GM19043 (cell line): ENCODE data around the gene PTTG1IP.

Experiments used
- ATAC-seq: cut with Tn5 transposase; IDR thresholded peaks from one replicate; pipeline ENCODE4 v1.9.1; 2021; ENCODE audit warnings: low read depth; ENCODE audit not compliant: unreplicated experiment

PTTG1IP gene

DNA sequence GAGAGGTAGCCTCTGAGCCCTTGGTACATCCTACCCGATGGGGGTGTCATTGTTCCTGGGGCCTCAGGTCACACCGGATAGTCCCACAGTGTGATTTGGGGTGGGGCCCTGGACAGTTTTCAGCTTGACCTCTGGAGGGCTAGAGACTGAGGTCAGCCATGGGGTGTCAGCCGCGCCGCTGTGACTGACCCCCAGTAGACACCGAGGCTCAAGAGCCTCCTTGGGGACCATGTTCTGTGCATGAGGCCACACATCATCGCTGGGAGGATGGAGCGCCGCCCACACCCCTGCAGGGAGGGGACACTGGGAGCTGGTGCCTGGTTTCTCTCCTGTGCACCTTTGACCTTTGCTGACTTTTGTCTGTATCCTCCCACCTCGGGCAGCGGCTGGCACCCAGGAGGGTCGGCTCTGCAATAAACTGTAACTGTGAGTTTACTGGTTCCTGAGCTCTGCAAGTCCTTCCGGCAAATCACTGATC, 24.6 kb upstream of the PTTG1IP start:
- ATAC-seq, result no peak

DNA sequence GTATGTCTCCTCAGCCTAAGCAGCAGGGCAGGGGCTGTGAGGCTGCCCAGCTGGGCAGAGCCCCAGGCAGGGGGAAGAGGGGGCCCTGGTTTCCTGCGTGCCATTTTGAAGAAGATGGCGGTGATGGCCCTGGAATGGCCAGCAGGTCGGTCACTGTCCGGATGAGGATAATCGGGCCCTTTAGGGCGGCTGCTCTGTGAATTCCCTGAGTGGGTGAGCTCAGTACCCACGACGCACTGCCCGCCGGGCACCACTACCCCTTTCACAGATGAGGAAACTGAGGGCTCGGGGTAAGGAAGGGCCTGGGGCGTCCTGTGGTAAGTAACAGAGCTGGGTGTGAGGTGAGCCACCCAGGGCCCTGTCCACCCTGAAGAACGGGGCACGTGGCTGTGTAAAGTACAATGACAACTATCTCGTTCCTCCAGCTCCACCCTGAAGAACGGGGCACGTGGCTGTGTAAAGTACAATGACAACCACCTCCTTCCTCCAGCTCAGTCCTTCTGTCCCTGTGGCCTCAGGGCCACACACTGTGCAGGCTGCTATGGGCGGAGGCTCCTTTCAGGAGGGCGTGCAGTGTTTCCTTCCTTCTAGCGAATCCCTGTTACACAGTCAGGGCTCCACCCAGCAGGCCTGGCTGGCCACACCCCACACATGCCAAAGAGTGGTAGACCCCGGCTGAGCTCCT, 24.0 kb upstream of the PTTG1IP start:
- no peak for ATAC-seq

DNA sequence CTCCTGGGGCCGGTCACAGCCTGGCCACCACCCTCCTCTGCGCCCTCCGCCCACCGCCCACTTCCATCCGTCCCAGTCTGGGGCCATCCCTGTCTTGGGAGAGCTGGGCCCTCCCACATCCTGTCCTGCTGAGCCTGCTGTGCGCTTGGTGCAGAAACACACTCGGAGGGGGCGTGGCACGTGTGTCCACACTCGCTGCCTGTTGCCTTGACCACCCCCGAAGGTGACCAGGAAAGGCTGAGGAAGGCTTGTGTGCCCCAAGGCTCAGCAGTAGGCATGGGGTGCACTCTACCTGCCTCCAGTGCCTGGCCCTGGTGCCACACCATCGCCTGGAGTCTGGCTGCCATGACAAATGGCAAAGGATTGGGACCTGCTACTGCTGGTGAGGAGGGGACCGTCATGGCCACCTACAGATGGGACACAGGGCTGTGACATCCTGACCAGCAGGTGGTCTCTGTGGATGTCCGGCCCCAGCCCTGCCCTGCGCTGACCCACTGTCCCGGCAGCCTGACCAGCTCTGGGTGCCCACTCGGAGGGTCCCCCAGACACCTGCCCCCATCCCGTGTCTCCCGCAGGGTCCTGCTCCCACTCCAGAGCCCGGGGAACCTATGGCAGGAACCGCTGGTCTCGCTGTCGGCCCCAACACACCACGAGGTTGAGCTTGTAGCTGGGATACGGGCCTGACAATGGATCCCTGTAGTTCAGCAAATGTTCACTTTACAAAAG, 23.2 kb upstream of the PTTG1IP start:
- ATAC-seq, result no peak

DNA sequence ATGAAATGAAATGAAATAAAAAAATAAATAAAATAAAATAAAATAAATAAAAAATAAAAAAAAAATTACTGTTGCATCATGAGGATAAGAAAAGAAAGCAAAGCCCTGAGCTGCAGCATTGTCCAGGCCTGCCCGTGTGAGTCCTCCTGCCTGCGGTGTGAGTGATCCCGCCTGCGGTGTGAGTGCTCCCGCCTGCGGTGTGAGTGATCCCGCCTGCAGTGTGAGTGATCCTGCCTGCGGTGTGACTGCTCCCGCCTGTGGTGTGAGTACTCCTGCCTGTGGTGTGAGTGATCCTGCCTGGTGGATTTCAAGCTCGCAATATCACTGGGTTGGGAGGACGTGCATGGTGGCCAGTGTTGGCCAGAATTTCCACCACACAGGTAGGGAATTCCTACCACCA, 22.4 kb upstream of the PTTG1IP start:
- no peak for ATAC-seq

DNA sequence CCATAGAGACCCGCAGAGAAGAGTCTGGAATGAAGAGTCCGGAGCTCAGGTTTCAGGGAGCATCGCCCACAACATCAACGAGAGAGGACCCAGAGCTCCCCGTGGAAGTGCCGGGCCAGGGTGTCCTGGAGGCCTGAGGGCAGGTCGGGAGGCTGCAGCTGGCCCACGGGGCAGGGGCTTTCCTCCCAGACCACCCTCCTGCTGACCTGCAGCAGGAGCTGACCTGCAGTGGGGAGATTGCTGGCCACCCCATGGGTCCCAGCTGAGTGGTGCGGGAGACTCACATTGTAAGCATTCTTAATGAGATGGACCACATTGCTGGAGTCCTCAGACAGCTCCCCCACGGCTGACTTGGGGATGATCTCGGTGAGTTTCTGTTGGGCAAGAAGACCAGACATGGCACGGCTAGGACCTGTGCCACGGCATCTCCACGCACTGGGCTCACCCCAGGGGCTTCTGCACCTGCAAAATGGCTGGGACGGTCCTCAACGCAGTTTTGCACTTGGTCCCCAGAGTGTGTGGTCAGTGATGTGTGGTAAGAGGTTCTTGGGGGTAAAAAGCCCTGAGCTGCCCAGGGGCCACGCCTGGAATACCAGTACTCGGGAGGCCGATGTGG, 21.3 kb upstream of the PTTG1IP start:
- no peak for ATAC-seq

DNA sequence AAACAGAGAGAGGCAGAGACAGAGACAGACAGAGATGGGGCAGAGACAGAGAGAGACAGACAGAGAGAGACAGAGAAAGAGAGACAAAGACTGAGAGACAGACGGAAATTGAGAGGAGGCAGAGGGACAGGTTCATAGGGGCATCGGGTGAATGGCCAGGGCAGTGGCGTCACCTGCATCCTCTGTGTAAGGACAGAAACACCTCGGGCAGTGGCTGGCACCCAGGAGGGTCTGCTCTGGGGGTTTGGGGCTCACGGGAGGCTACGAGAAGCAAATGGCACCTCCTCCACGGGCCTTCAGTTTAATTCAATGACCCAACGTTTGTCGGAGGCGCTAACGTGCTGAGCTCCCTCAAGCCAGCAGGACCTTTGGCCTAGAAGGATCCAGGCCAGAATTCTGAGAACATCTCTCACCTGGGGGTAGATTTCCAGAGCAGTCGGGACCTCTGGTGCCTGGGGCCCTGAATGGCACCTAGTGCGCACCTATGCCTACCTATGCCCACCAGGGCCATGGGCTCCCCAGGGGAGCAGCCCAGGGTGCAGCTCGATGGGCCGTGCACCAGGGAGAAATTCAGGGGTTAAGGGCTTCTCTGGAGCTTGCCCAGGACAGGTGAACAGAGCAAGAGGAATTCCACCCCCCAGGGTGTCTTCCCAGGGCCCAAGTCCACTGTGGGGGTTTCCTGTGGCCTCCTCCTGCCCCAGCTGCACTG, 20.6 kb upstream of the PTTG1IP start:
- no peak for ATAC-seq

DNA sequence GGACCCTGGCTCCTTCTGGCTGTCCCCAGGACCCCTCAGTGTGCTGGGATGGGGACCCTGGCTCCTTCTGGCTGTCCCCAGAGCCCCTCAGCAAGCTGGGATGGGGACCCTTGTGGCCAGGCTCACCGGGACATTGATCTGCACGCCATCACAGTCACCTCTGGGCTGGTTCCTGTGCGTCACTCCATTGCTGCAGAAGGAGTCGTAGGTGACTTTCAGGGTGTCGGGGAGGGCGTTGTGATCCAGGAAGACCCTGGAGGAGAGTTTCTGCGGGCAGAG, 19.7 kb upstream of the PTTG1IP start:
- ATAC-seq, result no peak

DNA sequence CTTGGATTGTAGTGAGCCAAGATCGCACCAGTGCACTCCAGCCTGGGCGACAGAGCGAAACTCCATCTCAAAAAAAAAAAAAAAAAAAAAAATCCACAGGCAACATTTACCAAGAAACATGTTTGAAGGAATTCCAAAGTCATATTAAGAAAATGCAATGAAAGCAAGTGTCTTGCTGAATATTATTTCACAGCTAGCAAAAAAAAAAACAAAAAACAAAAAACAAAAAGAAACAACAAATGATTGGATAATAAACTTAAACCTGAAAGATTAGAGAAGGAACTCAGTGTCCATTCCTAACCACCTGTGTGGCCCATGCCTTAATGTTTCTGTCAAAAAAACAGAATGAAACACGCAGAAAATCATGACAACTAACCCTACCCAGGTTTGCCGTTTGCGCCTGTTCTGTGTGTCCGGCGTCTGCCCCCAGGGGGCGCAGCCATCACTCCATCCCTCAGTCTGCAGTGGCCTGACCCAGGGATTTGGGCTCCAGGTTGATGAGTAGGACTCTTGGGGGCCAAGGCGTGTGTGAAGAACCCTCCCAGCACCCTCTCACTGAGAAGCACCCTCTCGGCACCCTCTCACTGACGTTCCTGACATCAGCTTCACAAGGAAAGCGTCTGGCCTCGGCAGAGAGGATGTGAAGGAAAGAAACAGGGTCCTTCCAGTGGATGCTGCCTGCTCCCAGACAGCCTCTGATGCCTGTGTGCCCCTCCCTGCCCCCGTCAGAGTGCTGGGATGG, 19.2 kb upstream of the PTTG1IP start:
- no peak for ATAC-seq

DNA sequence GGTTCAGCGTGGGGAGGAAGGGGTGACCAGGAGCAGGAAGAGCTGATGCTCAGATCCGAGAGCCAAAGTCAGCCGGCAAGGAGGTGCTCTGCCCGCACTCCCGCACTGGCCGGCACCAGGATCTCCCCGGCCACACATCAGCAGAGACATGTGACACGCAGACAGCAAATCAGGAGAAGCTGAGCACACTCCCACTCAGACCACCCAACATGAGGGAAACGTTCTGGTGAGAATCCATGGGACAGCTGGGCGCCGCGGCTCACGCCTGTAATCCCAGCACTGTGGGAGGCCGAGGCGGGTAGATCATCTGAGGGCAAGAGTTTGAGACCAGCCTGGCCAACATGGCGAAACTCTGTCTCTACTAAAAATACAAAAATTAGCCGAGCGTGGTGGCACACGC, 18.6 kb upstream of the PTTG1IP start:
- no peak for ATAC-seq

DNA sequence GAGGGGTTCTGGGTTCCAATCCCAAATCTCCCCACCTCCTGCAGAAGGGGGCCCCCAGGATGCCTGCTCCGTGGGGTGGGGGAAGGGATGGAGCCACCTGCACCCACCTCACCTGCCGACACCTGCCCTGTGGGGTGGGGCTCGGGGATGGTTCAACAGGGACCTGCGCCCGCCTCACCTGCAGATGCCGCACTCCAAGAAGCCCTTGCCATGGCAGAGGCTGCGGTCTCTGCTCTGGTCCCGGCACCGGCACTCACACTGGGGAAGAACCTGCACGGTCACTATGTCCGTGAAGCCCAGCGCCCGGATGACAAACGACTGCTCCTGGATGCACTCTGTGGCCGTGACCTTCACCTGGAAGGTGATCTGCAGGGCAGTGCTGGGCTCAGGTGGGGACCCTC, 18.1 kb upstream of the PTTG1IP start:
- no peak for ATAC-seq

DNA sequence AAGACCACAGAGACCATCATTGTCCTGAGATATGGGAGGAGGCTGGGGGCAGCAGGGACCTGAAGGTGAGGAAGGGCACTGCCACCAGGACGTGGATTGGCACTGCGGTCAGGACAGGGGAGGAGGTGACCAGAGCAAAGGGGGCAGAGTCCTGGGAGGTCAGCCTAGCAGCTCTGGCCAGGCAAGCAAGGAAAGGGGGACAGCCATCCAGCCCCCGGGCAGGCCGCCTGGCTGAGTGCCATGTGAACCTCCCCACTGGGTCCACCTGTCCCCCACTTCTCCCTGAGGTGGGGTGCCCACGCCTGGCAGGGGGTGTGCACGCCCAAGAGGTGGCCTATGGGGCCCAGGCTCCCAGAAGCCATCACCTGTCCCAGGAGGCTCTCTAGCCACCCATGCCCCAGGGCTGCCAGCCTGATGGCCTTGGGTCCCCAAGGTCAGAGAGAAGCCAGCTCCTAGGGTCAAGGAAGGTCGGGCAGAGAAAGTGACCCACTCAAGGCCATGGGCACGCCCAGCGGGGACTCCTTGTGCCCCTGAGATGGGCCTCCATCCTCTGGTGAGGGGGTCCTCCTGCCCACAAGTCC, 17.6 kb upstream of the PTTG1IP start:
- ATAC-seq, result no peak

DNA sequence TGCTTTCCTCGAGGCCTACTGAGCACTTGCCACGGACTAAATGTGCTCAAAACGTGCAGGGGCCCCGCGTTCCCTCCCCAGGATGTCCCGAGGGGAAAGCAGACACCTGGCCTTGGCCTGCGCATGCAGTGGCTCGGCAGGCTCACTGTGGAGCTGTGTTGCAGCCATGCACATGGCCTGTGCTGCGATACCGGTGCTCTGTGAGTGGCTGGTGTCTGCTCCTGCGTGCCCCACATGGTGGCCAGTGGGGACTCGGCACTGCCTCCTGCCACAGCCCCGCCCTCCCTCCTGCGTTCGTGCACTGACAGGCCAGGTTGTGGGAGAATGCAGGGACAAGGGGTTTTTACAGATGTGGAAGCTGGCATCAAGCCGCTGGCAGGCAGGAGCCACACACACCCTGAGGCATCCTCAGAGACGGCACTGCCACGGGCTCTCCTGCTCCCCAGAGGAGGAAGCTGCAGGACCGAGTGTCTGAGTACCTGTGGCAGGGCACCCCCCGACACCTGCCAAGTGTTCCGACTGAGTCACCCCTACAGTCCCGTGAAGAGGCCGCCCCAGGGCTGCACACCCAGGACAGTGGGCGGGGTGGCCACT, 16.9 kb upstream of the PTTG1IP start:
- ATAC-seq, result no peak

DNA sequence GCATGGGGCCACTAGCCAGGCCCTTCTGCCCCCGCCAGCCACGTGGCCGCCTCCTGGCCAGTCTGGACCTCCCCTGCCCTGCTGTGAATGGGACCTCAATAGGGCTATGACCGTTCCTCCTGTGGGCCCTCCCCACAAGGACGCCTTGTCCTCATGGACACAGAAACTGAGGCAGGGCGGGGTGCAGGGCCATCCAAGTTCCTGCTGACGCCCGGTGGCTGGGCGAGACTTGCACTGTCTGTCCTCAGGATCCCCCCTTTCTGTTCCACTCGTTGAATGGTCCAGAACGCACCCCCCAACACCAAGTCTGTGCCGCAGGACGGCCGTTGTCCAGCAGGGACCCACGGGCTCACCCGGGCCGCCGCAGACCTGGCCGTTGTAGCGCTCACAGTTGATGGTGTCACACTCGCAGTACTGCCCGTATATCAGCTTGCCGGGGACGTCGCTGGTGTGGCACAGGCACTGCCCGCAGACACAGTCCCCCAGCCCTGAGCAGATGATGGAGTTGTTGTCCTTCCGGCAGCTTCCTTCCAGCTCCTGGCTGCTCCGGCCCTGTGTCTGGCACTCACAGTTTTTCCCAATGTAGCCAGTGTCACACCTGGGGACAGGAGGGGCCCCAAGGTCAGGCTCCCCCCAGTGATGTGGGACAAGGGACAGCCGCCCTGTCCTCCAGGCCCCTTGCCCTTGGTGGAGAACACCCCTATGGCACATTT, 16.3 kb upstream of the PTTG1IP start:
- no peak for ATAC-seq

DNA sequence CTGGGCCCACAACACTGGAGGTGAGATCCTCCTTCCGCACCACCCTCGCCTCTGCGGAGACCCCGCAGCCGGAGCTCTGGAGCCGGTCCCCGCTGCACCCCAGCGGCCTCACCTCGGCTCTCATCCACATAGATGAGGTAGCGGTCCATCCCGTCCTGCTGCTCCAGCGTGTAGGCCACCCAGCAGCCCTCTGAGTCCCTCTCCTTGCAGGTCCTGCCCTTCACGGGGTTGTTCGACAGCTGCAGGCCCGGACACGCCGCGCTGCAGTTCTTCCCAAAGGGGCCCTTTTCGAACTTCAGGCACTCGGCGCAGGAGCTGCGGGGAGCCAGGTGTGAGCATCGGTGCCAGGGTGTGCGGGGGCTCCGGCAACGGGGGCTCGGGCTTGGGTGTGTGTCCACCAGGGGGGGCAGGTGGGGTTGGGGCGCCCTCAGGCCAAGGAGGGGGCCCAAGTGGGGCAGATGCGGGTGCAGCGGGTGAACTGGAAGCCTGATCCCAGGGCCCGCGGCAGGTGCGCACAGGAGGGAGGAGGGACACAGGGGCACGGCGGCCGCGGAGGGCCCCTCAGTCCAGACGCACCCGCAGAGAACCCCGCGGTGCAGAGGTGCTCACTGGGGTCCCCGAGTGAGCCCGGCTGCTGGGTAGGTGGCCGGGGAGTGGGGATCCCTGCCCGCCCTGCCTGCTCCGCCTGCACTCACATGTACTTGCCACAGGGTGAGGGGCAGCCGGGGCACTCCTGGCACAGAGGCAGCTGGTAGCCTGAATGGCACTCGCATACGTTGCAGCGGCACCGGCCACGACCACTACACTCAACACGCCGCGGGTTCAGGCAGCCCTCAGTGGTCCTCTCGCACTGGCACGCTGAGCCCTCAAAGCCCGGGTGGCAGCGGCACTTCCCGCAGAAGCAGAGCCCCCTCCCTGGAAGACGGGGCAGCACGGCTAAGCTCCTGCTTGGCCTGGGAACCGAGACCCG, 15.4 kb upstream of the PTTG1IP start:
- ATAC-seq, result no peak

DNA sequence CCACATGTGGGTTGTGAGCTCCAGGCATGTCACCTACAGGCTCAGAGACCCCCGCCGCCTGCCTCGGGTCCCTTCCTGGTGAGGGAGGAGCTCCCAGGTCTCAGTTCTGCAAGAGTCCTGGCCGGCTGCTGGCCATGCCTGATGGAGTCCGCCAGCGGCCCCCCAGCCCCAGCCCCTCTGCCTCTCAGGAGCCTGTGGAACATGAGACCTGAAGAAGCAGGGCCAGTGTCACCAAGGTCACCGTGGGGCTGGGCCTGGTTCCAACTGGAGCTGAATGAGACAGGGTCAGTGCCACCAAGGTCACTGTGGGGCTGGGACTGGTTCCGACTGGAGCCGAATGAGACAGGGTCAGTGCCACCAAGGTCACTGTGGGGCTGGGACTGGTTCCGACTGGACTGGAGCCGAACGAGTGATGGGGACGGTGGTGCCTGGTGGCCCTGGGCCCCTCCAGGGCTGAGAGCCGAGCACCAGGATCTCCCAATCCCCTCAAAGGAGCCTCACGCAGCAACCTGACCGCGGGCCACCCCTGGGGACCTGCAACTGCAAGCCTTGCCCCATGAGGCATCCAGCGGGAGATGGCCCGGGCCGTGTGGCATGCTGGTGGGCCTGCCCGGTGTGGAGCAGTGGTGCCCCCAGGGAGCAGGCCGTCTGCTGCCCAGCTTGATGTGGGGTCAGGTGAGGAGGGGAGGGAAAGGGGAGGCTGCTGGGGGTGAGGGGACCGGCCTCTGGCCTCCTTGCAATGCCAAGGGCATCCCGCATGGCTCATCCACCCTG, 14.5 kb upstream of the PTTG1IP start:
- no peak for ATAC-seq

DNA sequence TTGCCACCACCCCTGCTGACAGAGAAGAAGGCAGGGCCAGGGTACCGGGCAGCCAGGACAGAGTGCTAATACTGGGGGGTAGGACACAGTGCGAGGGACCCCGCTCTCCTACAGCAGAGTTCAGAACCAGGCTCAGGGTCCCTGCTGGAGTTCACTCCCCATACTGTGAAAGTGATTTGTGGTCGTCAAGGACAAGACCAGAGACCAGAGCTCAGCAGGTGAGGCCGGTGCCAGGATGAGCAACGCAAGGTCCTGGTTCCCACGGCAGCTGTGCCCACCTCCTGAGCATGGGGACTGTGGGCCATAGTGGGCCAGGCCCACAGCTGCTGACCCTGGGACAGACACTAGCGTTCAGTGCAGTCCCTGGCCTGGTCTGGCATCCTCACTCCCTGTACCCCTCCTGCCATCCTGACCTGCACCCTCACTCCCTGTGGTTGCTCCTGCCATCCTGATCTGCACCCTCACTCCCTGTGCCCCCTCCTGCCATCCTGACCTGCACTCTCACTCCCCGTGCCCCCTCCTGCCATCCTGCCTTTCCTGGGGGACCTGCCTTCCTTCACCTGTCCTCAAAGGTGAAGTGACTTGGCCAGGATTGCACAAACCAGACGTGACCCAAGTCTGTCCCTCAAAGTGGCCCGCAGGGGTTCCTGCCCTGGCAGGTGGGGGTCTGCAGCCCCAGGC, 13.8 kb upstream of the PTTG1IP start:
- ATAC-seq, result no peak
